ENCODE measurements around the gene COL1A1. TPM values are rescaled to one million over a fixed set of nuclear protein-coding genes. Genes with fewer than 3 reads are reported as not detected.
A peak's percentile ranks its signal among the peaks of the same experiment; 100 is the strongest.

Gene COL1A1
- polyA plus RNA-seq, 1 donor = 3,874 TPM

GRCh38 chr17:50141026-50141744, 60.2 kb downstream of the COL1A1 start:
- DNase-seq = no peak

DNA sequence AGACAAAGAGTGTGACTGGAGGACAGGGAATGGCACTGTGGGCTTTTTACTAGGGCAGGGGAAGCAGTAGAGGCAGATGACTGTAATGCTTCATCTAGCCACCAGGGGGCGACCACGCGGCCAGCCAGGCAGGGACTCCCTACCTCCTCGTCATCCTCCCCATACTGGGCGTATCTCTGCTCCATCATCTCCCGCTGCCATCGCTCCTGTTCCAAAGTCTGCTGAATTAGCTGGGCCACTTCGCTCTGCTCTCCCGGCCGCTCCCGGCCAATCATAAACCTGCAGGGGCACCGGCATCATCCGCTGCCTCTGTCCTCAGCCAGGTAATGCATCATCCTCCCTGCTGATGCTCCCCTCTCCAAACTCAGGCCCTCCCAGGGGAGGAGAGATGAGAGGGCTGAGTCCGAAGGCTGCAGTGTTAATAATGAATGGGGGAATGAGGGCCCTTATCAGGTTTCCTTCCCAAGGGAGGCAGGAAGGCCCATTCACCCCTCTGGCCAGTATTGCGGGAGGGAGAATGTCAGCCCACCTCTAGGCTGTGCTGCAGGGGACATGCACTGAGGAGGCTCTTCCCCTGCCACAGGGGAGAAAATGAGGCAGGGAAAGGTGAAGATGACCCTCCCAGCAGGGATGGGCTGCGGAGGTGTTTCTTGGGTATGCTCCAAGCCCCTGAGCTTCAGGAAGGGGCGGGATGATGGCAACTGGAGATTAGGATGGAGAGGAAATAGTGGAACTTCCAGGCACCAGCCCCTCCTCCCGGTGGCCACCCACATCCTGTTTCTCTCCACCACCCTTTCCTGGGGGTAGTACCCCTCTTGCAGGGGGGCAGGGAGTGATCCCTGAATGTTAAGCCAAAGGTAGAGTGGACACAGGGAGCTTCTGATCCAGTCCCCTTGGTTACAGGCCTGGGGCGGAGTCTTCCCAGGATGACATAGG, 61.2 kb downstream of the COL1A1 start:
- DNase-seq = peak; percentile 72

DNA sequence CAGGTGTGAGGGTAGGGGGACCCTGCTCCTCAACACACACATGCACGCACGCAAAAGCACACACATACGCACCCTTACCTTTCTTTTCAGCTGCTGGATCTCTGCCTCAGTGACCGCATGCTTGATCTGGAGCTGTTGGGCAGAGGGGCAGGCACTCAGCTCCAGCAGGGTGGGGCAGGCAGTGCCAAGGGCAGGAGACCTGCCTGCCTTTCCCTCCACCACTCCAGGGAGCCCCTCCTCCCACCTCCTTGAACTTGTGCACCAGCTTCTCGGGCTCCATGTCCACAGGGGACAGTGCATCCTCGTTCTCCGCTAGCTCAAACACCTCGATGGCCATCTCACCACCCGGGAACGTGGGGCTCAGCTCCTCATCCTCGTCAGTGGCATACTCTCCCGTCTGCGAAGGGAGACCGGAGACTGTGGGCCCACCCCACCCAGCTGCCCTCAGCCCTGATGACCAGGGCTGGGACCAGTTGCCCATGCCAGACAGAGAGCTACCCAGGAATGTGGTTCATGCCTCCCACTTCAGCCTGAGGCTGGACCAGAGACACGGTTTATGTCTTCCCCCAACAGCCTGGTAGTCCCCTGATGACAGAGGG, 62.1 kb downstream of the COL1A1 start:
- no peak for DNase-seq

GRCh38 chr17:50137042-50137441, 64.4 kb downstream of the COL1A1 start:
- DNase-seq = no peak

DNA sequence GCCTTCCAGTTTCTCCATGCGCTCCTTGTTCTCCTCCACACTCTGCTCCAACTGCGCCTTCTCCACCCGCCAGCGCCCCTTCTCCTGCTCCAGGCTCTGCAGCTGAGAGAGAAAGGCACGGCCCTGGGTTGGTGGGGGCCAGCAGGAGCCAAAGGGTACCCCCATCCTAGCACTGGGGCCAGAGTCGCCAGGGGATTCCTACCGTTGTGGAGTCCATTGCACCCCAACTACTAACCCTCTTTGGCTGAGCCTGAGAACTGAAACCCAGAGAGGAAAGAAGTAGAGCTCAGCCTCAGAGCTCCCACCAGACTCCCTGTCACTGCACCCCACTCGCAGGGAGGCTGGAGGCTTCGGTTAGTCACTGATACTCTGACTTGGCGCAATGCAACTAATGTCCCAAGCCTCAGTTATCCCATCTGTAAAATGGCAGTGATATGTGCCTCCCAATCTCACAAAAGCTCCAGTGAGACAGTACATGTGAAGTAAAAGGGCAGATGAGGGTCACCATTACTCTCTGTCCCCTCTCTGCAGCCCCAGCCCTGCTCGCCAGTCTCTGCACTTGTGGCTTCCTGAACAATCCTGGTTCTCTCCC, 65.2 kb downstream of the COL1A1 start:
- DNase-seq = no peak

DNA sequence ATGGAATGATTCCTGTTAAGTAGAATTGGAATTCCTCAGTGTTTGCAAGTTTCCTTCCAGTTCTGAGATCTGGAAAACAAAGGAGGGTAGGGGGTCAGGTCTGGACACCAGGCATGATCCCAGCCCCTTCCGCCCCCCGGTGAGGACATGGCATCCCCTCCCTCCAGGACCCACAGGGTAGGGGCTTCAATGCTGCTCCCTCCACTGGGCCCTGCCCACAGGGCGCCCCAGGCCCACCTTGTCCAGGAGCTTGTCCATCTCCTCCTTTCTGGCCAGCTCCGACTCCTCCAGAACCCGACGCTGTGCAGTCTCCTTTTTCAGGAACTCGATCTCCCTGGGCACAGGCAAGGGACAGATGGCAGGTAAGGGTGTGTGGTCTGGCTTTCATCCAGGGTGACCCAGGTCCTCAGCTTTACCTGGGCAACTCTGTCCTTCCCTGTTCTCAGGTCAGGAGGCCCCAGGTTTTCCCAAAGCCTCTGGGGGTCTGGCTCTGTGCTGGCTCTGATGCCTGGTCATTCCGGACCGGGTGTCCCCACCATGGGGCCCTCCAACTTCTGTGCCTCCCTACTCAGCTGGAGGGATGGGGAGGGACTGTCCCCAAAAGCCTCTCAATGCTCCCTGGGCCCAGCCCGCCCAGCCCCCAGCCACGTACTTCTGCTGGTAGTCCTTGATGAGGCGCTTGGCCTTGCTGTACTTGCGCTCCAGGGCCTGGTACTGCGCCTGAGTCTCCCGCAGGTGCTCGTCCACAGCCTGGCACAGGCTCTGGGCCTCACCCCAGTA, 65.9 kb downstream of the COL1A1 start:
- no peak for DNase-seq

DNA sequence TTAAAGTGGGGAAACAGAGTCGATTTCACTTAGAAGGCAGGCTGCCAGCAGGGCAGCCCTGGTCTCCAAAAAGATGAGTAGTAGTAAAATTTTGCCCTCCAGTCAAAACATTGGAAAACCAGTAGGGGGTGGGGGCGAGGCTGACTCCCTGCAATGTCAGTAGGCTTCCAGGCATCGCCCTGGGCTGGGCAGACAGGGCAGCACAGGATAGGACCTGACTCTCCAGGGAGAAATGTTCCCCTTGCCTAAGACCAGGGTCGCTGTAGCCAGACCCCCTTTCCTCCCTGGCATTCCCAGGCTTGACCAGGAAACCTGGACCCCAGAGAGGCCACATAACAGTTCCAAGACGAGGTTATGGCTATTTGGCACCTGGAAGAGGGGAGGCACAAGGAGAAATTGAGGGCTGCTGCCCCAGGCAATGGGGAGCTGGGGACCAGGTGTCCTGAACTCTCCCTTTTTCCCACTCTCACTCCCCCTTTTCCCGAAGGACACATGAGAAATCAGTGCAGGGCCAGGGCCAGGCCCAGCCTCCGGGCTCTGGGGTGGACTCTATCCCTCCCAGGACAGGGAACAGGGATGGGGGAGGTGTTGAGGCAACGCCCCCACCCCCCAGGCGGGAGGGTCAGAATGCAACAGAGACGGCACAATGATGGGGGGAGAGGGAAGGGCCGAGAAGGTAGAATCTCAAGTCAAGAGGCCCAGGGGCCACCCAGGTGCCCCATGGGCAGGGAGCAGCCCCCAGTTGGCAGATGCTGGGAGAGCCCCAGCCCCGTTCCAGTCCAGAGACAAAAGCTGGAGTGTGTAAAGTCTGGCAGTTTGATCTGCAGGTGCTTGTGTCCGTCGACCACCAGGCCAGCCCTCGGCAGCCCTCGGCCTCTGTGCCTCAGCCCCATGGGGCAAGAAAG, 67.0 kb downstream of the COL1A1 start:
- DNase-seq = no peak

- DNase-seq = no peak
Observed at GRCh38 chr17:50133769-50134099, 67.7 kb downstream of the COL1A1 start.

Other genes with a start within 250 kb of the COL1A1 start
- gene DLX4, start 232.4 kb downstream of the COL1A1 start, polyA plus RNA-seq (ENCODE audit: insufficient read length) = 0.41 TPM
- gene DLX3, start 206.4 kb downstream of the COL1A1 start, polyA plus RNA-seq (ENCODE audit: insufficient read length) = 0.31 TPM
- 41.8 TPM for gene ITGA3, start 145.5 kb downstream of the COL1A1 start, polyA plus RNA-seq (ENCODE audit: insufficient read length)
- gene PDK2, start 106.3 kb downstream of the COL1A1 start, polyA plus RNA-seq (ENCODE audit: insufficient read length) = 98.0 TPM
- gene SAMD14, start 71.5 kb downstream of the COL1A1 start, polyA plus RNA-seq (ENCODE audit: insufficient read length) = 4.0 TPM
- 41.1 TPM for gene PPP1R9B, start 51.0 kb downstream of the COL1A1 start, polyA plus RNA-seq (ENCODE audit: insufficient read length)
- 424 TPM for gene SGCA, start 35.6 kb downstream of the COL1A1 start, polyA plus RNA-seq (ENCODE audit: insufficient read length)
- 1.8 TPM for gene TMEM92, start 72.8 kb upstream of the COL1A1 start, polyA plus RNA-seq (ENCODE audit: insufficient read length)
- 27.3 TPM for gene XYLT2, start 144.5 kb upstream of the COL1A1 start, polyA plus RNA-seq (ENCODE audit: insufficient read length)
- gene MRPL27, start 171.6 kb upstream of the COL1A1 start, polyA plus RNA-seq (ENCODE audit: insufficient read length) = 52.5 TPM
- 4.9 TPM for gene EME1, start 171.6 kb upstream of the COL1A1 start, polyA plus RNA-seq (ENCODE audit: insufficient read length)
- gene LRRC59, start 195.9 kb upstream of the COL1A1 start, polyA plus RNA-seq (ENCODE audit: insufficient read length) = 45.1 TPM
- 85.4 TPM for gene ACSF2, start 224.6 kb upstream of the COL1A1 start, polyA plus RNA-seq (ENCODE audit: insufficient read length)

Data from hindlimb muscle (tissue), 1 donor.